Liver (tissue), 3 donors: Measurements from ENCODE around the gene SLITRK2.

ENCODE experiments used
- EGR1 ChIP-seq, 2 donors: IDR thresholded peaks; 2 replicates each; pipeline ENCODE4 v1.6.1; 2016 to 2018; ENCODE audit warnings: antibody characterized with exemption in 2 of 2, low read depth in 2 of 2
- FOXA1 ChIP-seq: IDR thresholded peaks from 2 replicates; pipeline ENCODE4 v1.6.1; 2016; ENCODE audit warnings: antibody characterized with exemption
- HNF4G ChIP-seq: IDR thresholded peaks from 2 replicates; pipeline ENCODE4 v1.6.1; 2016; ENCODE audit warnings: antibody characterized with exemption
- NR2F2 ChIP-seq: IDR thresholded peaks from 2 replicates; pipeline ENCODE4 v1.6.1; 2016; ENCODE audit warnings: antibody characterized with exemption
- RAD21 ChIP-seq, 2 donors: IDR thresholded peaks; 2 replicates each; pipeline ENCODE4 v1.6.1; 2016; ENCODE audit warnings: antibody characterized with exemption in 2 of 2, mild to moderate bottlenecking in 2 of 2
- RXRA ChIP-seq, 2 donors: IDR thresholded peaks; 2 replicates each; pipeline ENCODE4 v1.6.1; 2017 to 2018; ENCODE audit warnings: antibody characterized with exemption in 2 of 2, mild to moderate bottlenecking in 1 of 2
- SP1 ChIP-seq: IDR thresholded peaks from 2 replicates; pipeline ENCODE4 v1.6.1; 2018; ENCODE audit warnings: antibody characterized with exemption, mild to moderate bottlenecking
- TAF1 ChIP-seq: conservative IDR thresholded peaks from 2 replicates; pipeline ENCODE4 v1.6.1; 2016; ENCODE audit warnings: antibody characterized with exemption, mild to moderate bottlenecking
- YY1 ChIP-seq: IDR thresholded peaks from 2 replicates; pipeline ENCODE4 v1.6.1; 2016; ENCODE audit warnings: antibody characterized with exemption, mild to moderate bottlenecking
- TF ChIP-seq, protein P1 (sequence below): fragments of 150-350 bp; IDR thresholded peaks from 2 replicates; pipeline ENCODE4 v1.5.1; 2017; ENCODE audit warnings: improper control_type of control experiment, low read depth, low read length; ENCODE audit not compliant: missing input control
- TF ChIP-seq, protein P2 (sequence below): IDR thresholded peaks from 2 replicates; pipeline ENCODE4 v1.6.1; 2016; ENCODE audit warnings: antibody characterized with exemption
- TF ChIP-seq, protein P3 (sequence below): IDR thresholded peaks from 2 replicates; pipeline ENCODE4 v1.6.1; 2016; ENCODE audit warnings: antibody characterized with exemption
- TF ChIP-seq, protein P4 (sequence below): IDR thresholded peaks from 2 replicates; pipeline ENCODE4 v1.6.1; 2016; ENCODE audit warnings: antibody characterized with exemption
- TF ChIP-seq, protein P5 (sequence below): IDR thresholded peaks from 2 replicates; pipeline ENCODE4 v1.6.1; 2016; ENCODE audit warnings: antibody characterized with exemption, mild to moderate bottlenecking
- donor health status: healthy.
- donor health status: healthy.

DNA sequence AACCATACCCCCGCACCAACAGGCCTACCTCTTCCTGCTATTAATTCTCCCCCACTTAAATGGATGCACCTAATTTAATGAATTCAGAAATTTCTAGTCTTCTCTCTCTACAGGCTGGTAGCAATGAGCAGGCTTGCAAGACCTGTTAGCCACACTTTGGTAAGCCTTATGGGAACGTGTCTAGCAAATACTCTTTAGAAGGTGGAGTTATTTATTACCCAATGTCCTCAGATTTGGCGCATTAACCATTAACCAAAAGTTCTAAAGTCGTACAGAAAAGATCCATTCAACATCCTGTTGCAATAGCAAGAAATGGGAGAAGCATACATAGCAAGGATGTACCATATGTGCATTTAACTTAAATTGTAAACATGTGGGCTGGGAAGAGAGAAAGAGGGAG lies 47.5 kb downstream of the SLITRK2 start:
- TF ChIP-seq, protein P1, sequence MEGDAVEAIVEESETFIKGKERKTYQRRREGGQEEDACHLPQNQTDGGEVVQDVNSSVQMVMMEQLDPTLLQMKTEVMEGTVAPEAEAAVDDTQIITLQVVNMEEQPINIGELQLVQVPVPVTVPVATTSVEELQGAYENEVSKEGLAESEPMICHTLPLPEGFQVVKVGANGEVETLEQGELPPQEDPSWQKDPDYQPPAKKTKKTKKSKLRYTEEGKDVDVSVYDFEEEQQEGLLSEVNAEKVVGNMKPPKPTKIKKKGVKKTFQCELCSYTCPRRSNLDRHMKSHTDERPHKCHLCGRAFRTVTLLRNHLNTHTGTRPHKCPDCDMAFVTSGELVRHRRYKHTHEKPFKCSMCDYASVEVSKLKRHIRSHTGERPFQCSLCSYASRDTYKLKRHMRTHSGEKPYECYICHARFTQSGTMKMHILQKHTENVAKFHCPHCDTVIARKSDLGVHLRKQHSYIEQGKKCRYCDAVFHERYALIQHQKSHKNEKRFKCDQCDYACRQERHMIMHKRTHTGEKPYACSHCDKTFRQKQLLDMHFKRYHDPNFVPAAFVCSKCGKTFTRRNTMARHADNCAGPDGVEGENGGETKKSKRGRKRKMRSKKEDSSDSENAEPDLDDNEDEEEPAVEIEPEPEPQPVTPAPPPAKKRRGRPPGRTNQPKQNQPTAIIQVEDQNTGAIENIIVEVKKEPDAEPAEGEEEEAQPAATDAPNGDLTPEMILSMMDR = no peak
- TF ChIP-seq EGR1 (IDR thresholded peaks at IDR 0.05; ENCODE audit: low read depth in 2 of 2) (no peak), YY1 (no peak), TAF1 (no peak), RAD21 (IDR thresholded peaks at IDR 0.05) (no peak), RXRA (IDR thresholded peaks at IDR 0.05) (peak in 1 of 2 donors; percentile 8), FOXA1 (no peak), HNF4G (no peak), SP1 (peak; percentile 20), NR2F2 (no peak)
- TF ChIP-seq, protein P2, sequence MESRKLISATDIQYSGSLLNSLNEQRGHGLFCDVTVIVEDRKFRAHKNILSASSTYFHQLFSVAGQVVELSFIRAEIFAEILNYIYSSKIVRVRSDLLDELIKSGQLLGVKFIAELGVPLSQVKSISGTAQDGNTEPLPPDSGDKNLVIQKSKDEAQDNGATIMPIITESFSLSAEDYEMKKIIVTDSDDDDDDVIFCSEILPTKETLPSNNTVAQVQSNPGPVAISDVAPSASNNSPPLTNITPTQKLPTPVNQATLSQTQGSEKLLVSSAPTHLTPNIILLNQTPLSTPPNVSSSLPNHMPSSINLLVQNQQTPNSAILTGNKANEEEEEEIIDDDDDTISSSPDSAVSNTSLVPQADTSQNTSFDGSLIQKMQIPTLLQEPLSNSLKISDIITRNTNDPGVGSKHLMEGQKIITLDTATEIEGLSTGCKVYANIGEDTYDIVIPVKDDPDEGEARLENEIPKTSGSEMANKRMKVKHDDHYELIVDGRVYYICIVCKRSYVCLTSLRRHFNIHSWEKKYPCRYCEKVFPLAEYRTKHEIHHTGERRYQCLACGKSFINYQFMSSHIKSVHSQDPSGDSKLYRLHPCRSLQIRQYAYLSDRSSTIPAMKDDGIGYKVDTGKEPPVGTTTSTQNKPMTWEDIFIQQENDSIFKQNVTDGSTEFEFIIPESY = no peak
- TF ChIP-seq, protein P3, sequence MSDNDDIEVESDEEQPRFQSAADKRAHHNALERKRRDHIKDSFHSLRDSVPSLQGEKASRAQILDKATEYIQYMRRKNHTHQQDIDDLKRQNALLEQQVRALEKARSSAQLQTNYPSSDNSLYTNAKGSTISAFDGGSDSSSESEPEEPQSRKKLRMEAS = no peak
- TF ChIP-seq, protein P4, sequence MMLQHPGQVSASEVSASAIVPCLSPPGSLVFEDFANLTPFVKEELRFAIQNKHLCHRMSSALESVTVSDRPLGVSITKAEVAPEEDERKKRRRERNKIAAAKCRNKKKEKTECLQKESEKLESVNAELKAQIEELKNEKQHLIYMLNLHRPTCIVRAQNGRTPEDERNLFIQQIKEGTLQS = no peak
- TF ChIP-seq, protein P5, sequence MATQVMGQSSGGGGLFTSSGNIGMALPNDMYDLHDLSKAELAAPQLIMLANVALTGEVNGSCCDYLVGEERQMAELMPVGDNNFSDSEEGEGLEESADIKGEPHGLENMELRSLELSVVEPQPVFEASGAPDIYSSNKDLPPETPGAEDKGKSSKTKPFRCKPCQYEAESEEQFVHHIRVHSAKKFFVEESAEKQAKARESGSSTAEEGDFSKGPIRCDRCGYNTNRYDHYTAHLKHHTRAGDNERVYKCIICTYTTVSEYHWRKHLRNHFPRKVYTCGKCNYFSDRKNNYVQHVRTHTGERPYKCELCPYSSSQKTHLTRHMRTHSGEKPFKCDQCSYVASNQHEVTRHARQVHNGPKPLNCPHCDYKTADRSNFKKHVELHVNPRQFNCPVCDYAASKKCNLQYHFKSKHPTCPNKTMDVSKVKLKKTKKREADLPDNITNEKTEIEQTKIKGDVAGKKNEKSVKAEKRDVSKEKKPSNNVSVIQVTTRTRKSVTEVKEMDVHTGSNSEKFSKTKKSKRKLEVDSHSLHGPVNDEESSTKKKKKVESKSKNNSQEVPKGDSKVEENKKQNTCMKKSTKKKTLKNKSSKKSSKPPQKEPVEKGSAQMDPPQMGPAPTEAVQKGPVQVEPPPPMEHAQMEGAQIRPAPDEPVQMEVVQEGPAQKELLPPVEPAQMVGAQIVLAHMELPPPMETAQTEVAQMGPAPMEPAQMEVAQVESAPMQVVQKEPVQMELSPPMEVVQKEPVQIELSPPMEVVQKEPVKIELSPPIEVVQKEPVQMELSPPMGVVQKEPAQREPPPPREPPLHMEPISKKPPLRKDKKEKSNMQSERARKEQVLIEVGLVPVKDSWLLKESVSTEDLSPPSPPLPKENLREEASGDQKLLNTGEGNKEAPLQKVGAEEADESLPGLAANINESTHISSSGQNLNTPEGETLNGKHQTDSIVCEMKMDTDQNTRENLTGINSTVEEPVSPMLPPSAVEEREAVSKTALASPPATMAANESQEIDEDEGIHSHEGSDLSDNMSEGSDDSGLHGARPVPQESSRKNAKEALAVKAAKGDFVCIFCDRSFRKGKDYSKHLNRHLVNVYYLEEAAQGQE = no peak
